T-cell (primary cell): Measurements from ENCODE around the gene GRID2. TPM values are rescaled to one million over a fixed set of nuclear protein-coding genes. Genes with fewer than 3 reads are reported as not detected.

Source experiments
- ATAC-seq, 4 experiments: fragments of 200-7000 bp in 3 of 4; fragments of 150-1000 bp in 1 of 4; cut with Tn5 transposase; replicated peaks in 1 of 4; 1 replicate in 3 of 4; 2 replicates in 1 of 4; pipeline ENCODE4 v1.10.0; 2021; ENCODE audit warnings: moderate library complexity in 3 of 4, mild to moderate bottlenecking in 2 of 4, moderate number of reproducible peaks in 1 of 4
- CTCF ChIA-PET, 2 donors: fragments of 300-600 bp; sonication (Branson Sonifier 250); formaldehyde crosslinking; loops; one replicate each; lab custom pipeline; 2022; ENCODE audit warnings: antibody characterized with exemption in 2 of 2; lab: Charles Lee
- POLR2A ChIA-PET, 2 donors: fragments of 300-600 bp; sonication (Branson Sonifier 250); formaldehyde crosslinking; loops; one replicate each; lab custom pipeline; 2022; ENCODE audit warnings: antibody characterized with exemption in 2 of 2; lab: Charles Lee
- DNase-seq, 35 experiments: peaks; one replicate each; pipeline versions ENCODE4 v3.0.0 to v3.0.0-alpha.2; 2013 to 2023
- H3K27ac ChIP-seq: one replicate; pipeline ENCODE4 v1.5.1; 2013; ENCODE audit warnings: low read length
- H3K27me3 ChIP-seq, 2 experiments: replicated peaks in 1 of 2; 1 replicate in 1 of 2; 2 replicates in 1 of 2; pipeline versions ENCODE4 v1.6.1 to v1.7.0; 2013; ENCODE audit warnings: low read length in 1 of 2, mixed read lengths in 1 of 2; ENCODE audit not compliant: control insufficient read depth in 2 of 2, insufficient read depth in 2 of 2; ENCODE audit errors: extremely low read depth in 1 of 2
- H3K36me3 ChIP-seq, 2 donors: 1 replicate in 1 of 2; 2 replicates in 1 of 2; pipeline versions ENCODE4 v1.6.1 to v1.7.0; 2013; ENCODE audit warnings: low read length in 1 of 2; ENCODE audit not compliant: control insufficient read depth in 2 of 2, insufficient read depth in 1 of 2; ENCODE audit errors: extremely low read depth in 1 of 2
- H3K4me1 ChIP-seq, 2 experiments: 1 replicate in 1 of 2; 2 replicates in 1 of 2; pipeline versions ENCODE4 v1.6.1 to v1.7.0; 2013; ENCODE audit warnings: low read length in 2 of 2, mixed read lengths in 1 of 2; ENCODE audit not compliant: insufficient read depth in 2 of 2, control insufficient read depth in 1 of 2; ENCODE audit errors: extremely low read depth in 1 of 2
- H3K4me3 ChIP-seq, 2 donors: 1 replicate in 1 of 2; 2 replicates in 1 of 2; pipeline versions ENCODE4 v1.5.1 to v1.7.0; 2013; ENCODE audit warnings: mild to moderate bottlenecking in 2 of 2, low read length in 1 of 2, moderate library complexity in 1 of 2; ENCODE audit not compliant: control insufficient read depth in 1 of 2; ENCODE audit errors: extremely low read depth in 1 of 2
- H3K9me3 ChIP-seq: 2 replicates; pipeline ENCODE4 v1.7.0; 2013
- H3K27ac Mint-ChIP-seq, 2 donors: one replicate each; pipeline ENCODE4 v1.8.0; 2020 to 2021; ENCODE audit warnings: mild to moderate bottlenecking in 2 of 2, mixed read lengths in 2 of 2
- H3K27me3 Mint-ChIP-seq, 2 donors: one replicate each; pipeline ENCODE4 v1.8.0; 2021 to 2022; ENCODE audit warnings: mixed read lengths in 2 of 2
- H3K36me3 Mint-ChIP-seq: one replicate; pipeline ENCODE4 v1.8.0; 2021; ENCODE audit warnings: mixed read lengths
- H3K4me1 Mint-ChIP-seq, 3 donors: one replicate each; pipeline ENCODE4 v1.8.0; 2020 to 2022; ENCODE audit warnings: mixed read lengths in 3 of 3, mild to moderate bottlenecking in 1 of 3
- H3K4me3 Mint-ChIP-seq, 3 donors: one replicate each; pipeline ENCODE4 v1.8.0; 2020 to 2022; ENCODE audit warnings: mild to moderate bottlenecking in 3 of 3, mixed read lengths in 3 of 3, moderate library complexity in 3 of 3
- H3K9me3 Mint-ChIP-seq, 3 donors: one replicate each; pipeline ENCODE4 v1.8.0; 2020 to 2022; ENCODE audit warnings: mixed read lengths in 3 of 3
- WGBS: methylation state at CpG from one replicate; pipeline ENCODE4 v1.1.5; 2013; ENCODE audit warnings: missing lambda C conversion rate; ENCODE audit not compliant: insufficient coverage; 5-methylcytosine and 5-hydroxymethylcytosine counted together
- total RNA-seq, 35 experiments: library from RNA in 6 of 35; stranded (reverse) in 6 of 35; fragments of 120-200 nt in 1 of 35; gene quantifications; one replicate each; pipeline versions ENCODE4 v1.2.1 to v1.2.4 and lab custom pipeline; 2013 to 2026

The GRID2 gene
- total RNA-seq, 5 donors from 2014 or later (not counting 1 experiment from before 2014, with no cell fraction given): 0.13 to 0.18 TPM; not detected in 3

GRCh38 chr4:93431371-93431770 lies 1127.6 kb downstream of the GRID2 start:
- no peak for DNase-seq
- Mint-ChIP-seq H3K27ac (no peak overlapping the region), H3K27me3 (no peaks in the 10 kb centered on the region), H3K9me3 (peaks cover 5 to 6% (median 5%) of the 10 kb centered on the region in 3 donors), H3K36me3 (no peaks in the 10 kb centered on the region), H3K4me3 (no peak overlapping the region), H3K4me1 (no peaks in the 10 kb centered on the region)
- Histone ChIP-seq H3K4me1 (no peaks in the 10 kb centered on the region), H3K4me3 (no peak overlapping the region), H3K9me3 (no peaks in the 10 kb centered on the region), H3K27me3 (no peaks in the 10 kb centered on the region), H3K27ac (no peak overlapping the region), H3K36me3 (no peaks in the 10 kb centered on the region)
- no peak for ATAC-seq
- ChIA-PET CTCF (no interaction called here), POLR2A (interaction anchor here in 1 of 2 donors (0.6 kb wide), 1 partner anchor 16 kb away, joined by 3 read pairs; no protein-coding TSS in a partner anchor)

GRCh38 chr4:93433840-93434239 lies 1130.1 kb downstream of the GRID2 start:
- H3K9me3 Mint-ChIP-seq: peaks cover 5 to 6% (median 6%) of the 10 kb centered on the region in 3 donors
- Histone ChIP-seq H3K27me3 (no peaks in the 10 kb centered on the region), H3K4me3 (no peak overlapping the region), H3K9me3 (no peaks in the 10 kb centered on the region), H3K36me3 (no peaks in the 10 kb centered on the region), H3K27ac (no peak overlapping the region), H3K4me1 (no peaks in the 10 kb centered on the region)
- POLR2A ChIA-PET: no interaction called here
- no peaks in the 10 kb centered on the region for H3K4me1 Mint-ChIP-seq
- H3K27ac Mint-ChIP-seq: no peak overlapping the region
- ATAC-seq: no peak
- H3K4me3 Mint-ChIP-seq: no peak overlapping the region
- H3K27me3 Mint-ChIP-seq: no peaks in the 10 kb centered on the region
- no peaks in the 10 kb centered on the region for H3K36me3 Mint-ChIP-seq
- CTCF ChIA-PET: no interaction called here
- DNase-seq: no peak
- WGBS: 67% methylated on average over 1 of the region's 3 CpGs

GRCh38 chr4:93436000-93436626 lies 1132.3 kb downstream of the GRID2 start:
- H3K36me3 Mint-ChIP-seq: no peaks in the 10 kb centered on the region
- H3K9me3 ChIP-seq: no peaks in the 10 kb centered on the region
- no CpG with 5 or more reads among the region's 3 CpGs for WGBS
- no peaks in the 10 kb centered on the region for H3K4me1 Mint-ChIP-seq
- H3K27ac Mint-ChIP-seq: no peak overlapping the region
- no peaks in the 10 kb centered on the region for H3K36me3 ChIP-seq
- H3K4me1 ChIP-seq: no peaks in the 10 kb centered on the region
- H3K27me3 ChIP-seq: no peaks in the 10 kb centered on the region
- POLR2A ChIA-PET: no interaction called here
- CTCF ChIA-PET: no interaction called here
- no peak overlapping the region for H3K27ac ChIP-seq
- H3K27me3 Mint-ChIP-seq: no peaks in the 10 kb centered on the region
- no peak overlapping the region for H3K4me3 Mint-ChIP-seq
- no peak overlapping the region for H3K4me3 ChIP-seq
- peaks cover 10 to 17% (median 14%) of the 10 kb centered on the region in 3 donors for H3K9me3 Mint-ChIP-seq
- ATAC-seq (no peak), DNase-seq (no peak)

GRCh38 chr4:93437991-93438390 lies 1134.2 kb downstream of the GRID2 start:
- Mint-ChIP-seq H3K4me1 (no peaks in the 10 kb centered on the region), H3K4me3 (no peak overlapping the region), H3K27ac (no peak overlapping the region), H3K9me3 (peaks cover 14 to 17% (median 16%) of the 10 kb centered on the region in 3 donors), H3K27me3 (no peaks in the 10 kb centered on the region), H3K36me3 (no peaks in the 10 kb centered on the region)
- Histone ChIP-seq H3K9me3 (no peaks in the 10 kb centered on the region), H3K36me3 (no peaks in the 10 kb centered on the region), H3K4me1 (no peaks in the 10 kb centered on the region), H3K27ac (no peak overlapping the region), H3K4me3 (no peak overlapping the region), H3K27me3 (no peaks in the 10 kb centered on the region)
- CTCF ChIA-PET: no interaction called here
- POLR2A ChIA-PET: no interaction called here
- DNase-seq (no peak), ATAC-seq (no peak)
- 90% methylated on average over 2 of the region's 3 CpGs for WGBS

GRCh38 chr4:93444860-93445259 lies 1141.1 kb downstream of the GRID2 start:
- Histone ChIP-seq H3K9me3 (no peaks in the 10 kb centered on the region), H3K27ac (no peak overlapping the region), H3K36me3 (no peaks in the 10 kb centered on the region), H3K4me3 (no peak overlapping the region), H3K4me1 (no peaks in the 10 kb centered on the region), H3K27me3 (no peaks in the 10 kb centered on the region)
- ATAC-seq (no peak), DNase-seq (no peak)
- H3K36me3 Mint-ChIP-seq: no peaks in the 10 kb centered on the region
- no peaks in the 10 kb centered on the region for H3K4me1 Mint-ChIP-seq
- WGBS: no CpG with 5 or more reads among the region's 1 CpG
- ChIA-PET POLR2A (no interaction called here), CTCF (no interaction called here)
- H3K4me3 Mint-ChIP-seq: no peak overlapping the region
- H3K9me3 Mint-ChIP-seq: peaks cover 6 to 19% (median 9%) of the 10 kb centered on the region in 3 donors
- H3K27ac Mint-ChIP-seq: no peak overlapping the region
- H3K27me3 Mint-ChIP-seq: no peaks in the 10 kb centered on the region

GRCh38 chr4:93446038-93446437 lies 1142.3 kb downstream of the GRID2 start:
- CTCF ChIA-PET: no interaction called here
- no peak for DNase-seq
- no peaks in the 10 kb centered on the region for H3K36me3 ChIP-seq
- H3K9me3 ChIP-seq: no peaks in the 10 kb centered on the region
- WGBS: 89% methylated on average over 1 of the region's 1 CpG
- no peaks in the 10 kb centered on the region for H3K27me3 ChIP-seq
- POLR2A ChIA-PET: no interaction called here
- no peak overlapping the region for H3K4me3 ChIP-seq
- H3K27ac ChIP-seq: no peak overlapping the region
- Mint-ChIP-seq H3K4me1 (no peaks in the 10 kb centered on the region), H3K27me3 (no peaks in the 10 kb centered on the region), H3K36me3 (no peaks in the 10 kb centered on the region), H3K27ac (no peak overlapping the region), H3K9me3 (peaks cover 0 to 12% (median 9%) of the 10 kb centered on the region in 3 donors), H3K4me3 (no peak overlapping the region)
- H3K4me1 ChIP-seq: no peaks in the 10 kb centered on the region
- no peak for ATAC-seq
